HEK293 (cell line): ENCODE data around the gene CENPM.
A peak's percentile ranks its signal among the peaks of the same experiment; 100 is the strongest.

Experiments
- CTCF ChIA-PET: fragments of 350-600 bp; formaldehyde crosslinking; extraction: SDS; loops from one replicate; lab custom pipeline; 2021; ENCODE audit warnings: antibody characterized with exemption; lab: Yijun Ruan, JAX
- POLR2A ChIA-PET: fragments of 300-600 bp; formaldehyde crosslinking; extraction: SDS; loops from one replicate; lab custom pipeline; 2020; ENCODE audit warnings: antibody characterized with exemption, inconsistent platforms; lab: Yijun Ruan, JAX
- H3K27ac ChIP-seq: fragments of 200-500 bp; sonication (Bioruptor generic); 2 replicates; pipeline ENCODE4 v1.5.1; 2014; ENCODE audit warnings: low read depth, low read length, control low read depth, inconsistent platforms; ENCODE audit errors: extremely low read depth
- H3K36me3 ChIP-seq, 2 experiments: fragments of 200-500 bp in 1 of 2; sonication (Bioruptor generic) in 1 of 2; 1 replicate in 1 of 2; 2 replicates in 1 of 2; pipeline ENCODE4 v1.5.1; 2014 to 2017; ENCODE audit warnings: inconsistent platforms in 2 of 2, low read length in 2 of 2; ENCODE audit not compliant: control insufficient read depth in 2 of 2, insufficient read depth in 1 of 2
- H3K4me1 ChIP-seq: fragments of 200-500 bp; sonication (Bioruptor generic); 2 replicates; pipeline ENCODE4 v1.5.1; 2014; ENCODE audit warnings: mild to moderate bottlenecking, low read length, inconsistent platforms; ENCODE audit not compliant: control insufficient read depth, insufficient read depth
- H3K4me3 ChIP-seq: 2 replicates; pipeline ENCODE4 v1.5.1; 2011; ENCODE audit warnings: low read depth, mild to moderate bottlenecking, control low read depth, low read length, moderate library complexity
- H3K9me3 ChIP-seq: fragments of 200-500 bp; sonication (Bioruptor generic); 2 replicates; pipeline ENCODE4 v1.5.1; 2014; ENCODE audit warnings: low read depth, low read length, inconsistent platforms; ENCODE audit not compliant: control insufficient read depth, insufficient read depth
- EGR2 ChIP-seq: fragments of 450-650 bp; formaldehyde crosslinking; IDR thresholded peaks from 2 replicates; pipeline ENCODE4 v1.5.1; 2016; ENCODE audit warnings: low read depth, missing biosample characterization, missing genetic modification characterization
- GLIS1 ChIP-seq: fragments of 450-650 bp; formaldehyde crosslinking; IDR thresholded peaks from 2 replicates; pipeline ENCODE4 v1.5.1; 2016; ENCODE audit warnings: missing biosample characterization, missing genetic modification characterization
- GLIS2 ChIP-seq: fragments of 450-650 bp; formaldehyde crosslinking; IDR thresholded peaks from 2 replicates; pipeline ENCODE4 v1.5.1; 2016; ENCODE audit warnings: missing biosample characterization, missing genetic modification characterization
- KLF1 ChIP-seq: fragments of 450-650 bp; formaldehyde crosslinking; IDR thresholded peaks from 2 replicates; pipeline ENCODE4 v1.5.1; 2016; ENCODE audit warnings: missing biosample characterization, missing genetic modification characterization
- SCRT1 ChIP-seq: fragments of 450-650 bp; formaldehyde crosslinking; IDR thresholded peaks from 2 replicates; pipeline ENCODE4 v1.5.1; 2016; ENCODE audit warnings: missing biosample characterization, missing genetic modification characterization, borderline replicate concordance
- ZBTB20 ChIP-seq: fragments of 450-650 bp; formaldehyde crosslinking; IDR thresholded peaks from 2 replicates; pipeline ENCODE4 v1.5.1; 2016; ENCODE audit warnings: missing biosample characterization, missing genetic modification characterization
- ZEB2 ChIP-seq: fragments of 450-650 bp; formaldehyde crosslinking; IDR thresholded peaks from 2 replicates; pipeline ENCODE4 v1.5.1; 2016; ENCODE audit warnings: missing biosample characterization, missing genetic modification characterization
- ZFHX2 ChIP-seq: fragments of 450-650 bp; formaldehyde crosslinking; conservative IDR thresholded peaks from 2 replicates; pipeline ENCODE4 v1.5.1; 2016; ENCODE audit warnings: missing biosample characterization, missing genetic modification characterization
- ZIC2 ChIP-seq: fragments of 450-650 bp; formaldehyde crosslinking; IDR thresholded peaks from 2 replicates; pipeline ENCODE4 v1.5.1; 2016; ENCODE audit warnings: missing biosample characterization, missing genetic modification characterization
- ZNF133 ChIP-seq: fragments of 450-650 bp; formaldehyde crosslinking; IDR thresholded peaks from 2 replicates; pipeline ENCODE4 v1.5.1; 2016; ENCODE audit warnings: missing biosample characterization, missing genetic modification characterization
- ZNF157 ChIP-seq: fragments of 450-650 bp; formaldehyde crosslinking; IDR thresholded peaks from 2 replicates; pipeline ENCODE4 v1.5.1; 2016; ENCODE audit warnings: missing biosample characterization, missing genetic modification characterization
- ZNF335 ChIP-seq: fragments of 450-650 bp; formaldehyde crosslinking; conservative IDR thresholded peaks from 2 replicates; pipeline ENCODE4 v1.5.1; 2016; ENCODE audit warnings: missing biosample characterization, missing genetic modification characterization
- ZNF544 ChIP-seq: fragments of 450-650 bp; formaldehyde crosslinking; IDR thresholded peaks from 2 replicates; pipeline ENCODE4 v1.5.0; 2017; ENCODE audit warnings: missing biosample characterization, missing genetic modification characterization
- ZNF561 ChIP-seq: fragments of 450-650 bp; IDR thresholded peaks from 2 replicates; pipeline ENCODE4 v1.5.1; 2018; ENCODE audit warnings: missing biosample characterization, missing genetic modification characterization, borderline replicate concordance
- ZNF585B ChIP-seq: fragments of 450-650 bp; formaldehyde crosslinking; IDR thresholded peaks from 2 replicates; pipeline ENCODE4 v1.5.1; 2016; ENCODE audit warnings: missing biosample characterization, missing genetic modification characterization
- ZNF660 ChIP-seq: fragments of 450-650 bp; IDR thresholded peaks from 2 replicates; pipeline ENCODE4 v1.5.1; 2018; ENCODE audit warnings: missing biosample characterization, mild to moderate bottlenecking, missing genetic modification characterization
- ZNF777 ChIP-seq: fragments of 450-650 bp; formaldehyde crosslinking; IDR thresholded peaks from 2 replicates; pipeline ENCODE4 v1.5.1; 2017; ENCODE audit warnings: missing biosample characterization, missing genetic modification characterization, borderline replicate concordance
- ZSCAN30 ChIP-seq: fragments of 450-650 bp; IDR thresholded peaks from 2 replicates; pipeline ENCODE4 v1.5.1; 2018; ENCODE audit warnings: missing biosample characterization, mild to moderate bottlenecking, missing genetic modification characterization, moderate library complexity
- ZXDB ChIP-seq: fragments of 450-650 bp; formaldehyde crosslinking; IDR thresholded peaks from 2 replicates; pipeline ENCODE4 v1.5.1; 2016; ENCODE audit warnings: missing biosample characterization, missing genetic modification characterization
- TF ChIP-seq, protein P1 (sequence below): fragments of 450-650 bp; formaldehyde crosslinking; IDR thresholded peaks from 2 replicates; pipeline ENCODE4 v1.5.1; 2016; ENCODE audit warnings: missing biosample characterization, missing genetic modification characterization
- TF ChIP-seq, protein P2 (sequence below): fragments of 450-650 bp; formaldehyde crosslinking; optimal IDR thresholded peaks from 2 replicates; pipeline ENCODE3; 2016; ENCODE audit warnings: missing biosample characterization, mild to moderate bottlenecking, missing genetic modification characterization
- TF ChIP-seq, protein P3 (sequence below): fragments of 450-650 bp; IDR thresholded peaks from 2 replicates; pipeline ENCODE4 v1.5.1; 2018; ENCODE audit warnings: missing biosample characterization, mild to moderate bottlenecking, missing genetic modification characterization
- TF ChIP-seq, protein P4 (sequence below): fragments of 450-650 bp; formaldehyde crosslinking; IDR thresholded peaks from 2 replicates; pipeline ENCODE4 v1.5.1; 2016; ENCODE audit warnings: missing biosample characterization, missing genetic modification characterization

The CENPM gene

DNA sequence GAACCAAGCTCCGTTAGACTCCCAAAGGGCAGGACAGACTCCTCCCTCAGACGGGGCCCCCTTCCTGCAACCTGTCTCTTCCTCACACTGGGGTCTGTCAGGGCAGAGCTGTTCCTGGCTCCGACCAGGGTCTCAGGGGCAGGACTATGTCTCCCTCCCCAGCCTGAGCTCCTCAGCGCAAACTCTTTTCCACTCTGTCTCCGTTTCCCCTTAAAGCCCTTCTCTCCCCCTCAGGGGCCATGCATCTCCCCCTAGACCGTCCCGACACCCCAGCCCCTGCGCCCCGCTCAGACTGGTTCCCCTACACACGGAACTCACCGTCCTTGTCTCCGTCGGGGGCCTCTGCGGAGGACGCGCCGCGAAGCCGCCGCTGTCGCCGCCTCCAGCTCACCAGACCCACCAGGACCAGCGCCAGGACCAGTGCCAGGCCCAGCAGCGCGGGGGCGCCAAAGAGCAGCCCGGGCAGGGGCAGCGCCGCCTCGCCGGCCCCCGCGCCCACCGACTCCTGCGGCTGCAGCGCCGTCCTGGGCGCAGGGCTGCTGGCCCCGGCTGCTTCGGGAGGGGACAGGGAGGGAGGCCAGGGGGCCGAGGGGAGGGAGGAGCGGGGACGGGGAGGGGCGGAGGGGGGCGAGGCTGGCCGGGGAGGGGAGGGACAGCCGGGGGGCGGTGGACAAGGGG is 21.0 kb downstream of the CENPM start:
- Histone ChIP-seq H3K9me3 (no peaks in the 10 kb centered on the region), H3K27ac (no peak overlapping the region; the same call in 1 of the 2 replicates), H3K36me3 (no peaks in the 10 kb centered on the region; a peak in 1 of 3 replicates), H3K4me1 (peaks cover 2% of the 10 kb centered on the region; the same call in 1 of the 2 replicates), H3K4me3 (peak overlapping the region; percentile 1)
- POLR2A ChIA-PET, result interaction anchor here (0.6 to 4.3 kb wide), 8 partner anchors 10 to 254 kb away, joined by 3 to 27 read pairs (median 6); partner anchors contain the start of genes CENPM, SHISA8 and SREBF2
- TF ChIP-seq ZEB2, result 0 out of 2 replicates have a peak, but pooled peaks have one; percentile 23
- no peak for TF ChIP-seq ZXDB (tag by site-specific recombination)
- peak; percentile 43; the same call in 1 of the 2 replicates for TF ChIP-seq ZNF777 (tag by site-specific recombination)
- TF ChIP-seq ZFHX2 (tag by site-specific recombination), result peak; percentile 71
- TF ChIP-seq ZNF660 (tag by site-specific recombination), result no peak
- TF ChIP-seq SCRT1 (tag by site-specific recombination), result no peak
- no peak for TF ChIP-seq ZNF133 (tag by site-specific recombination)
- TF ChIP-seq, protein P1, sequence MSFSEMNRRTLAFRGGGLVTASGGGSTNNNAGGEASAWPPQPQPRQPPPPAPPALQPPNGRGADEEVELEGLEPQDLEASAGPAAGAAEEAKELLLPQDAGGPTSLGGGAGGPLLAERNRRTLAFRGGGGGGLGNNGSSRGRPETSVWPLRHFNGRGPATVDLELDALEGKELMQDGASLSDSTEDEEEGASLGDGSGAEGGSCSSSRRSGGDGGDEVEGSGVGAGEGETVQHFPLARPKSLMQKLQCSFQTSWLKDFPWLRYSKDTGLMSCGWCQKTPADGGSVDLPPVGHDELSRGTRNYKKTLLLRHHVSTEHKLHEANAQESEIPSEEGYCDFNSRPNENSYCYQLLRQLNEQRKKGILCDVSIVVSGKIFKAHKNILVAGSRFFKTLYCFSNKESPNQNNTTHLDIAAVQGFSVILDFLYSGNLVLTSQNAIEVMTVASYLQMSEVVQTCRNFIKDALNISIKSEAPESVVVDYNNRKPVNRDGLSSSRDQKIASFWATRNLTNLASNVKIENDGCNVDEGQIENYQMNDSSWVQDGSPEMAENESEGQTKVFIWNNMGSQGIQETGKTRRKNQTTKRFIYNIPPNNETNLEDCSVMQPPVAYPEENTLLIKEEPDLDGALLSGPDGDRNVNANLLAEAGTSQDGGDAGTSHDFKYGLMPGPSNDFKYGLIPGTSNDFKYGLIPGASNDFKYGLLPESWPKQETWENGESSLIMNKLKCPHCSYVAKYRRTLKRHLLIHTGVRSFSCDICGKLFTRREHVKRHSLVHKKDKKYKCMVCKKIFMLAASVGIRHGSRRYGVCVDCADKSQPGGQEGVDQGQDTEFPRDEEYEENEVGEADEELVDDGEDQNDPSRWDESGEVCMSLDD (tag by site-specific recombination), result 0 out of 2 replicates have a peak, but pooled peaks have one; percentile 32
- TF ChIP-seq, protein P2, sequence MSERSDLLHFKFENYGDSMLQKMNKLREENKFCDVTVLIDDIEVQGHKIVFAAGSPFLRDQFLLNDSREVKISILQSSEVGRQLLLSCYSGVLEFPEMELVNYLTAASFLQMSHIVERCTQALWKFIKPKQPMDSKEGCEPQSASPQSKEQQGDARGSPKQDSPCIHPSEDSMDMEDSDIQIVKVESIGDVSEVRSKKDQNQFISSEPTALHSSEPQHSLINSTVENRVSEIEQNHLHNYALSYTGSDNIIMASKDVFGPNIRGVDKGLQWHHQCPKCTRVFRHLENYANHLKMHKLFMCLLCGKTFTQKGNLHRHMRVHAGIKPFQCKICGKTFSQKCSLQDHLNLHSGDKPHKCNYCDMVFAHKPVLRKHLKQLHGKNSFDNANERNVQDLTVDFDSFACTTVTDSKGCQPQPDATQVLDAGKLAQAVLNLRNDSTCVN (tag by site-specific recombination), result peak; percentile 38
- TF ChIP-seq ZNF157 (tag by site-specific recombination), result peak; percentile 18; the same call in 1 of the 2 replicates
- TF ChIP-seq, protein P3, sequence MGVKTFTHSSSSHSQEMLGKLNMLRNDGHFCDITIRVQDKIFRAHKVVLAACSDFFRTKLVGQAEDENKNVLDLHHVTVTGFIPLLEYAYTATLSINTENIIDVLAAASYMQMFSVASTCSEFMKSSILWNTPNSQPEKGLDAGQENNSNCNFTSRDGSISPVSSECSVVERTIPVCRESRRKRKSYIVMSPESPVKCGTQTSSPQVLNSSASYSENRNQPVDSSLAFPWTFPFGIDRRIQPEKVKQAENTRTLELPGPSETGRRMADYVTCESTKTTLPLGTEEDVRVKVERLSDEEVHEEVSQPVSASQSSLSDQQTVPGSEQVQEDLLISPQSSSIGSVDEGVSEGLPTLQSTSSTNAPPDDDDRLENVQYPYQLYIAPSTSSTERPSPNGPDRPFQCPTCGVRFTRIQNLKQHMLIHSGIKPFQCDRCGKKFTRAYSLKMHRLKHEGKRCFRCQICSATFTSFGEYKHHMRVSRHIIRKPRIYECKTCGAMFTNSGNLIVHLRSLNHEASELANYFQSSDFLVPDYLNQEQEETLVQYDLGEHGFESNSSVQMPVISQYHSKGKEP (tag by site-specific recombination), result 0 out of 2 replicates have a peak, but pooled peaks have one; percentile 21
- TF ChIP-seq GLIS1, result 0 out of 2 replicates have a peak, but pooled peaks have one; percentile 17
- TF ChIP-seq ZSCAN30 (tag by site-specific recombination), result peak; percentile 67
- TF ChIP-seq KLF1, result no peak
- TF ChIP-seq ZNF335, result peak; percentile 41; the same call in 1 of the 2 replicates
- 0 out of 2 replicates have a peak, but pooled peaks have one; percentile 9 for TF ChIP-seq ZIC2 (tag by site-specific recombination)
- 0 out of 2 replicates have a peak, but pooled peaks have one; percentile 43 for TF ChIP-seq GLIS2
- TF ChIP-seq ZBTB20 (tag by site-specific recombination), result peak; percentile 32; the same call in 1 of the 2 replicates
- TF ChIP-seq, protein P4, sequence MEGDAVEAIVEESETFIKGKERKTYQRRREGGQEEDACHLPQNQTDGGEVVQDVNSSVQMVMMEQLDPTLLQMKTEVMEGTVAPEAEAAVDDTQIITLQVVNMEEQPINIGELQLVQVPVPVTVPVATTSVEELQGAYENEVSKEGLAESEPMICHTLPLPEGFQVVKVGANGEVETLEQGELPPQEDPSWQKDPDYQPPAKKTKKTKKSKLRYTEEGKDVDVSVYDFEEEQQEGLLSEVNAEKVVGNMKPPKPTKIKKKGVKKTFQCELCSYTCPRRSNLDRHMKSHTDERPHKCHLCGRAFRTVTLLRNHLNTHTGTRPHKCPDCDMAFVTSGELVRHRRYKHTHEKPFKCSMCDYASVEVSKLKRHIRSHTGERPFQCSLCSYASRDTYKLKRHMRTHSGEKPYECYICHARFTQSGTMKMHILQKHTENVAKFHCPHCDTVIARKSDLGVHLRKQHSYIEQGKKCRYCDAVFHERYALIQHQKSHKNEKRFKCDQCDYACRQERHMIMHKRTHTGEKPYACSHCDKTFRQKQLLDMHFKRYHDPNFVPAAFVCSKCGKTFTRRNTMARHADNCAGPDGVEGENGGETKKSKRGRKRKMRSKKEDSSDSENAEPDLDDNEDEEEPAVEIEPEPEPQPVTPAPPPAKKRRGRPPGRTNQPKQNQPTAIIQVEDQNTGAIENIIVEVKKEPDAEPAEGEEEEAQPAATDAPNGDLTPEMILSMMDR, result peak; percentile 60; the same call in 1 of the 2 replicates
- peak; percentile 33; the same call in 1 of the 2 replicates for TF ChIP-seq ZNF561 (tag by site-specific recombination)
- no peak for TF ChIP-seq ZNF585B (tag by site-specific recombination)
- no peak for TF ChIP-seq ZNF544 (tag by site-specific recombination)
- peak; percentile 38; the same call in 1 of the 2 replicates for TF ChIP-seq EGR2 (tag by site-specific recombination)
- CTCF ChIA-PET, result interaction anchor here (0.6 to 1.7 kb wide), 29 partner anchors 10 to 648 kb away, joined by 3 to 14 read pairs (median 4); partner anchors contain the start of genes CENPM and NDUFA6
